Measurements from ENCODE around the gene TMEM39A.

Gene TMEM39A

GRCh38 chr3:119456469-119456868, 6.9 kb downstream of the TMEM39A start:
- in situ Hi-C loops (cut with HindIII; ENCODE audit: low sequenced_read_pairs), result loop anchor here (25.0 kb wide), 1 partner anchor 231 kb away; the partner anchor contains the start of gene COX17

GRCh38 chr3:119453822-119454221, 9.6 kb downstream of the TMEM39A start:
- in situ Hi-C loops (cut with HindIII; ENCODE audit: low sequenced_read_pairs), result loop anchor here (25.0 kb wide), 1 partner anchor 233 kb away; the partner anchor contains the start of gene COX17

- in situ Hi-C loops (cut with HindIII; ENCODE audit: low sequenced_read_pairs), result no loop called here
These were observed 18.8 kb downstream of the TMEM39A start for GRCh38 chr3:119444590-119444989.

GRCh38 chr3:119443179-119443578, 20.2 kb downstream of the TMEM39A start:
- in situ Hi-C loops (cut with HindIII; ENCODE audit: low sequenced_read_pairs), result no loop called here

- in situ Hi-C loops (cut with HindIII; ENCODE audit: low sequenced_read_pairs), result no loop called here
These were observed 25.6 kb downstream of the TMEM39A start for GRCh38 chr3:119437691-119438258.

GRCh38 chr3:119436977-119437376, 26.4 kb downstream of the TMEM39A start:
- in situ Hi-C loops (cut with HindIII; ENCODE audit: low sequenced_read_pairs), result no loop called here

GRCh38 chr3:119434703-119435102, 28.7 kb downstream of the TMEM39A start:
- in situ Hi-C loops (cut with HindIII; ENCODE audit: low sequenced_read_pairs), result no loop called here

GRCh38 chr3:119433613-119434325, 29.6 kb downstream of the TMEM39A start:
- in situ Hi-C loops (cut with HindIII; ENCODE audit: low sequenced_read_pairs), result no loop called here

- in situ Hi-C loops (cut with HindIII; ENCODE audit: low sequenced_read_pairs), result no loop called here
These were observed 34.9 kb downstream of the TMEM39A start for GRCh38 chr3:119428538-119428937.

GRCh38 chr3:119427669-119428068, 35.7 kb downstream of the TMEM39A start:
- in situ Hi-C loops (cut with HindIII; ENCODE audit: low sequenced_read_pairs), result no loop called here

GRCh38 chr3:119420196-119420595, 43.2 kb downstream of the TMEM39A start:
- in situ Hi-C loops (cut with HindIII; ENCODE audit: low sequenced_read_pairs), result no loop called here

GRCh38 chr3:119418641-119419040, 44.8 kb downstream of the TMEM39A start:
- in situ Hi-C loops (cut with HindIII; ENCODE audit: low sequenced_read_pairs), result no loop called here

- in situ Hi-C loops (cut with HindIII; ENCODE audit: low sequenced_read_pairs), result no loop called here
These were observed 45.5 kb downstream of the TMEM39A start for GRCh38 chr3:119417771-119418512.

- in situ Hi-C loops (cut with HindIII; ENCODE audit: low sequenced_read_pairs), result no loop called here
These were observed 46.5 kb downstream of the TMEM39A start for GRCh38 chr3:119416873-119417272.

- in situ Hi-C loops (cut with HindIII; ENCODE audit: low sequenced_read_pairs), result no loop called here
These were observed 49.7 kb downstream of the TMEM39A start for GRCh38 chr3:119413603-119414280.

GRCh38 chr3:119409844-119410243, 53.6 kb downstream of the TMEM39A start:
- in situ Hi-C loops (cut with HindIII; ENCODE audit: low sequenced_read_pairs), result no loop called here

GRCh38 chr3:119408243-119408950, 55.0 kb downstream of the TMEM39A start:
- in situ Hi-C loops (cut with HindIII; ENCODE audit: low sequenced_read_pairs), result no loop called here

GRCh38 chr3:119405315-119405714, 58.1 kb downstream of the TMEM39A start:
- in situ Hi-C loops (cut with HindIII; ENCODE audit: low sequenced_read_pairs), result no loop called here

- in situ Hi-C loops (cut with HindIII; ENCODE audit: low sequenced_read_pairs), result no loop called here
These were observed 60.2 kb downstream of the TMEM39A start for GRCh38 chr3:119403201-119403600.

GRCh38 chr3:119402791-119403190, 60.6 kb downstream of the TMEM39A start:
- in situ Hi-C loops (cut with HindIII; ENCODE audit: low sequenced_read_pairs), result no loop called here
